CD4-positive, alpha-beta T cell (primary cell): ENCODE results near the gene ANKRD6. TPM values are rescaled to one million over a fixed set of nuclear protein-coding genes. Genes with fewer than 3 reads are reported as not detected.
"Not testable (repeated sequence)": the region's sequence is repeated elsewhere in the genome, so short reads cannot be mapped to it uniquely, and the experiment has no call there.

ENCODE experiments used
- ATAC-seq: fragments of 200-7000 bp; cut with Tn5 transposase; one replicate; pipeline ENCODE4 v1.10.0; 2022; ENCODE audit warnings: mild to moderate bottlenecking; ENCODE audit not compliant: poor library complexity
- CTCF ChIA-PET: fragments of 350-600 bp; sonication (Branson Sonifier 250); formaldehyde crosslinking; loops from one replicate; lab custom pipeline; 2021; ENCODE audit warnings: antibody characterized with exemption, inconsistent platforms; lab: Charles Lee
- POLR2A ChIA-PET: fragments of 350-600 bp; sonication (Branson Sonifier 250); formaldehyde crosslinking; loops from one replicate; lab custom pipeline; 2021; ENCODE audit warnings: antibody characterized with exemption, inconsistent platforms; lab: Charles Lee
- DNase-seq, 14 experiments: peaks; one replicate each; pipeline ENCODE4 v3.0.0-alpha.2; 2013 to 2020; ENCODE audit warnings: mixed read lengths in 2 of 14
- H3K27ac ChIP-seq, 2 donors: one replicate each; pipeline versions ENCODE4 v1.5.1 to v1.7.0; 2013; ENCODE audit warnings: low read length in 2 of 2, low read depth in 1 of 2, mild to moderate bottlenecking in 1 of 2
- H3K27me3 ChIP-seq, 2 experiments: 1 replicate in 1 of 2; 2 replicates in 1 of 2; pipeline versions ENCODE4 v1.6.1 to v1.7.0; 2013; ENCODE audit warnings: low read length in 2 of 2, control low read depth in 1 of 2, mild to moderate bottlenecking in 1 of 2, moderate library complexity in 1 of 2; ENCODE audit not compliant: insufficient read depth in 2 of 2, control insufficient read depth in 1 of 2
- H3K36me3 ChIP-seq: one replicate; pipeline ENCODE4 v1.6.1; 2013; ENCODE audit warnings: low read length, control low read depth; ENCODE audit not compliant: insufficient read depth
- H3K4me1 ChIP-seq: one replicate; pipeline ENCODE4 v1.6.1; 2013; ENCODE audit warnings: low read length, control low read depth; ENCODE audit not compliant: insufficient read depth
- H3K4me3 ChIP-seq: one replicate; pipeline ENCODE4 v1.5.1; 2013; ENCODE audit warnings: mild to moderate bottlenecking, low read length, moderate library complexity
- H3K9me3 ChIP-seq, 2 experiments: 1 replicate in 1 of 2; 2 replicates in 1 of 2; pipeline versions ENCODE4 v1.6.1 to v1.7.0; 2013; ENCODE audit warnings: low read length in 2 of 2, mild to moderate bottlenecking in 2 of 2, control low read depth in 1 of 2, moderate library complexity in 1 of 2; ENCODE audit not compliant: control insufficient read depth in 1 of 2, insufficient read depth in 1 of 2
- H3K27ac Mint-ChIP-seq: one replicate; pipeline ENCODE4 v1.8.0; 2020; ENCODE audit warnings: mixed read lengths
- H3K27me3 Mint-ChIP-seq: one replicate; pipeline ENCODE4 v1.8.0; 2021; ENCODE audit warnings: mixed read lengths
- H3K36me3 Mint-ChIP-seq: one replicate; pipeline ENCODE4 v1.8.0; 2021; ENCODE audit warnings: low read depth, mixed read lengths
- H3K4me1 Mint-ChIP-seq: one replicate; pipeline ENCODE4 v1.8.0; 2021; ENCODE audit warnings: low read depth, mixed read lengths
- H3K4me3 Mint-ChIP-seq: one replicate; pipeline ENCODE4 v1.8.0; 2020; ENCODE audit warnings: mild to moderate bottlenecking, mixed read lengths
- H3K9me3 Mint-ChIP-seq: one replicate; pipeline ENCODE4 v1.8.0; 2020; ENCODE audit warnings: mixed read lengths
- intact Hi-C, 2 experiments: fragments of 100-400 bp; cut with DNase I in 1 of 2; cut with micrococcal nuclease in 1 of 2; formaldehyde crosslinking; loops; one replicate each; pipeline versions ENCODE4 v1.15.1 to v1.9.0; 2023 to 2025; cut with DNase I, micrococcal nuclease
- total RNA-seq, 174 experiments: library from RNA in 2 of 174; stranded (reverse) in 2 of 174; gene quantifications; one replicate each; pipeline ENCODE4 v1.2.3 and lab custom pipeline; 2021 to 2026
- TF ChIP-seq, protein P1 (sequence below): fragments of 200-600 bp; IDR thresholded peaks from one replicate; pipeline ENCODE4 v1.8.0; 2022; ENCODE audit warnings: antibody characterized with exemption, mild to moderate bottlenecking

Gene ANKRD6
- total RNA-seq, 2 experiments from 2014 or later = 3.8 to 4.8 TPM

- peak overlapping the region; percentile 97 for H3K4me3 Mint-ChIP-seq
- H3K4me1 Mint-ChIP-seq = peaks cover 35% of the 10 kb centered on the region
- TF ChIP-seq, protein P1, sequence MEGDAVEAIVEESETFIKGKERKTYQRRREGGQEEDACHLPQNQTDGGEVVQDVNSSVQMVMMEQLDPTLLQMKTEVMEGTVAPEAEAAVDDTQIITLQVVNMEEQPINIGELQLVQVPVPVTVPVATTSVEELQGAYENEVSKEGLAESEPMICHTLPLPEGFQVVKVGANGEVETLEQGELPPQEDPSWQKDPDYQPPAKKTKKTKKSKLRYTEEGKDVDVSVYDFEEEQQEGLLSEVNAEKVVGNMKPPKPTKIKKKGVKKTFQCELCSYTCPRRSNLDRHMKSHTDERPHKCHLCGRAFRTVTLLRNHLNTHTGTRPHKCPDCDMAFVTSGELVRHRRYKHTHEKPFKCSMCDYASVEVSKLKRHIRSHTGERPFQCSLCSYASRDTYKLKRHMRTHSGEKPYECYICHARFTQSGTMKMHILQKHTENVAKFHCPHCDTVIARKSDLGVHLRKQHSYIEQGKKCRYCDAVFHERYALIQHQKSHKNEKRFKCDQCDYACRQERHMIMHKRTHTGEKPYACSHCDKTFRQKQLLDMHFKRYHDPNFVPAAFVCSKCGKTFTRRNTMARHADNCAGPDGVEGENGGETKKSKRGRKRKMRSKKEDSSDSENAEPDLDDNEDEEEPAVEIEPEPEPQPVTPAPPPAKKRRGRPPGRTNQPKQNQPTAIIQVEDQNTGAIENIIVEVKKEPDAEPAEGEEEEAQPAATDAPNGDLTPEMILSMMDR = no peak
- H3K27ac Mint-ChIP-seq = peak overlapping the region; percentile 98
- Histone ChIP-seq H3K4me3 (peak overlapping the region; percentile 93), H3K27me3 (no peaks in the 10 kb centered on the region), H3K9me3 (no peaks in the 10 kb centered on the region), H3K27ac (peak overlapping the region; percentile 92 to 99), H3K36me3 (peaks cover 27% of the 10 kb centered on the region), H3K4me1 (peaks cover 15% of the 10 kb centered on the region)
- no peaks in the 10 kb centered on the region for H3K27me3 Mint-ChIP-seq
- ChIA-PET POLR2A (interaction anchor here (0.6 to 3.2 kb wide), 12 partner anchors 10 to 1936 kb away, joined by 3 to 22 read pairs (median 5); partner anchors contain the start of genes AKIRIN2, ANKRD6, CASP8AP2 and MDN1), CTCF (interaction anchor here (1.5 to 1.8 kb wide), 2 partner anchors 28 to 266 kb away, joined by 4 read pairs; no protein-coding TSS in a partner anchor)
- peaks cover 67% of the 10 kb centered on the region for H3K36me3 Mint-ChIP-seq
- H3K9me3 Mint-ChIP-seq = no peaks in the 10 kb centered on the region
- ATAC-seq = peak; percentile 2
- intact Hi-C loops = loop anchor here in 1 of 2 experiments (2.0 to 5.0 kb wide), 2 partner anchors 676 to 949 kb away; partner anchors contain the start of genes MAP3K7 and RNGTT
- DNase-seq = no peak
Observed at GRCh38 chr6:89637960-89638319, 205.0 kb downstream of the ANKRD6 start.

DNA sequence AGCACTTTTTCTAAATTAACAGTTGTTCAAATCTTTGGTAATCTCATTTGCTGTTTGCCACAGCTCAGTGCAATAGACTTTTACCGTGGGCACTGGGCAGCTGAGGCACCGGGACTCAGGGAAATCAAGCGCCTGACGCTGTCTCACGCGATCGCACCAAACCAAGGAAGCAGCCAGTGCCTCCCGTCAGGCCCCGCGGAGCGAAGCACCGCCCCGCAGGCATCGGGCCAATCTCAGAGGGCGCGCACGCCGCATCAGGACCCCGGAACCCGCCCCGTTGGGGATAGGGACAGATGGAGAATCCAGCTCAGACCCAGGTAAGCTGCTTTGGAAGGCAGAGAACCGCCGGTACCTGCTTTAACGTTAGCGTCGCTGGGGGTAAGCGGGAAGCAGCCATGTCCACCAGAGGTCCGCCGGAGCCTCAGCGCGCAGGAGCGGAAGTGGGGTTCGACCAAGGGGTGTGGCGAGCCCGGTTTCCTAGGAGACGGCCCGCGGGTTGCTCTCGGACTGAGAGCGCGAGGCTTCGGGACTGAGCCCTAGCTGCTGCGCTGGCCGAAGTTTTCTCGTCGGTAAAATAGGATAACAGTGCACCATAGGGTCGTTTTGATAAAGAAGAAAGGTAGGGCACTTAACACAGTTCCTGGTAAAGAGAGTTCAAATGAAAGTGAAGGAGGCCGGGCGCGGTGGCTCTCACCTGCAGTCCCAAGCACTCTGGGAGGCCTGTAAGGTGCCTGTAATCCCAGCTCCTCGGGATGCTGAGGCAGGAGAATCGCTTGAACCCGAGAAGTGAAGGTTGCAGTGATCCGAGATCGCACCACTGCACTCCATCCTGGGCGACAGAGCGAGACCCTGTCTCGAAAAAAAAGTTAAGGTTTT, 205.6 kb downstream of the ANKRD6 start, which contains the start of gene LYRM2:
Gene LYRM2, minus strand, starts transcription at position 428 of the 876 bp plus-strand sequence. Its CDS starts 31 bp downstream, at position 397.
- Histone ChIP-seq H3K4me1 (peaks cover 15% of the 10 kb centered on the region), H3K27me3 (no peaks in the 10 kb centered on the region), H3K36me3 (peaks cover 33% of the 10 kb centered on the region), H3K4me3 (peak within 1 kb of the TSS; percentile 93), H3K27ac (peak within 1 kb of the TSS; percentile 92 to 99), H3K9me3 (no peaks in the 10 kb centered on the region)
- Mint-ChIP-seq H3K4me1 (peaks cover 35% of the 10 kb centered on the region), H3K4me3 (peak within 1 kb of the TSS; percentile 97), H3K27me3 (no peaks in the 10 kb centered on the region), H3K9me3 (no peaks in the 10 kb centered on the region), H3K36me3 (peaks cover 70% of the 10 kb centered on the region), H3K27ac (peak within 1 kb of the TSS; percentile 98)
- intact Hi-C loops = loop anchor here in 1 of 2 experiments (5.0 kb wide), 1 partner anchor 676 kb away; the partner anchor contains the start of gene RNGTT
- ChIA-PET POLR2A (interaction anchor here (0.6 to 3.2 kb wide), 11 partner anchors 10 to 1936 kb away, joined by 3 to 22 read pairs (median 6); partner anchors contain the start of genes AKIRIN2, ANKRD6, CASP8AP2 and MDN1), CTCF (interaction anchor here (1.5 to 1.8 kb wide), 2 partner anchors 29 to 266 kb away, joined by 4 read pairs; no protein-coding TSS in a partner anchor)
- DNase-seq (peak; percentile 80 to 95 (median 86)), ATAC-seq (peak; percentile 95)
- TF ChIP-seq, protein P1 = no peak

DNA sequence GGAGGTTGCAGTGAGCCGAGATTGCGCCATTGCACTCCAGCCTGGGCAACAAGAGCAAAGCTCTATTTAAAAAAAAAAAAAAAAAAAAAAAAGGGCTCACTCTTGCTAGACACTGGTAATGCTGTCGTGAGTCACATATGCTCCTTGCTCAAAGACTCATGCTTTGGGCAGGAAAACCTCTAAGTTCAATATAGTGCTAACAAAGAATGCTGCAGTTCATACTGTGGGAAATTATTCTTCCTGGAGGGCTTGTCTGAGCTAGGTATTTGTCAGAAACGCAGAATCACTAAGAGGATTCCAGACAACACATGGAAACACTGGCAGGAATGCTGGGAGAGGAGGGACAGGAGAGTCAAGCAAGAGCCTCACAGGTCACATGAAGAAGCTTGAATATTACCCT, 207.9 kb downstream of the ANKRD6 start:
- H3K27me3 ChIP-seq = no peaks in the 10 kb centered on the region
- no peaks in the 10 kb centered on the region for H3K9me3 Mint-ChIP-seq
- intact Hi-C loops = loop anchor here in 1 of 2 experiments (5.0 kb wide), 1 partner anchor 176 kb away; the partner anchor contains the start of gene MDN1
- ChIA-PET CTCF (no interaction called here), POLR2A (no interaction called here)
- H3K4me1 ChIP-seq = peaks cover 15% of the 10 kb centered on the region
- peaks cover 31% of the 10 kb centered on the region for H3K4me1 Mint-ChIP-seq
- no peaks in the 10 kb centered on the region for H3K27me3 Mint-ChIP-seq
- H3K36me3 ChIP-seq = peaks cover 41% of the 10 kb centered on the region
- H3K36me3 Mint-ChIP-seq = peaks cover 68% of the 10 kb centered on the region
- H3K27ac ChIP-seq = no peak overlapping the region
- no peak overlapping the region for H3K27ac Mint-ChIP-seq
- peak overlapping the region; percentile 32 for H3K4me3 Mint-ChIP-seq
- DNase-seq (no peak), ATAC-seq (no peak)
- TF ChIP-seq, protein P1 = no peak
- no peaks in the 10 kb centered on the region for H3K9me3 ChIP-seq
- no peak overlapping the region for H3K4me3 ChIP-seq

- Mint-ChIP-seq H3K4me1 (peaks cover 24% of the 10 kb centered on the region), H3K36me3 (peaks cover 68% of the 10 kb centered on the region)
- H3K4me3 Mint-ChIP-seq, H3K4me3 ChIP-seq, DNase-seq, H3K27ac ChIP-seq, ATAC-seq, POLR2A ChIA-PET, H3K9me3 ChIP-seq, H3K9me3 Mint-ChIP-seq, H3K27ac Mint-ChIP-seq, H3K27me3 Mint-ChIP-seq, H3K27me3 ChIP-seq, CTCF ChIA-PET: not testable (repeated sequence)
- intact Hi-C loops = loop anchor here in 1 of 2 experiments (5.0 kb wide), 1 partner anchor 176 kb away; the partner anchor contains the start of gene MDN1
- peaks cover 41% of the 10 kb centered on the region for H3K36me3 ChIP-seq
- peaks cover 15% of the 10 kb centered on the region for H3K4me1 ChIP-seq
Observed at GRCh38 chr6:89641581-89641980, 208.6 kb downstream of the ANKRD6 start.
